ENCODE data around the gene BRSK1. TPM values are rescaled to one million over a fixed set of nuclear protein-coding genes. Genes with fewer than 3 reads are reported as not detected.

The BRSK1 gene
- total and polyA plus RNA-seq, 10 of the 15 experiments (the other 5 are each of a cell fraction or from before 2014, with no cell fraction given), result 0.03 to 0.76 (median 0.25) TPM; not detected in 4

DNA sequence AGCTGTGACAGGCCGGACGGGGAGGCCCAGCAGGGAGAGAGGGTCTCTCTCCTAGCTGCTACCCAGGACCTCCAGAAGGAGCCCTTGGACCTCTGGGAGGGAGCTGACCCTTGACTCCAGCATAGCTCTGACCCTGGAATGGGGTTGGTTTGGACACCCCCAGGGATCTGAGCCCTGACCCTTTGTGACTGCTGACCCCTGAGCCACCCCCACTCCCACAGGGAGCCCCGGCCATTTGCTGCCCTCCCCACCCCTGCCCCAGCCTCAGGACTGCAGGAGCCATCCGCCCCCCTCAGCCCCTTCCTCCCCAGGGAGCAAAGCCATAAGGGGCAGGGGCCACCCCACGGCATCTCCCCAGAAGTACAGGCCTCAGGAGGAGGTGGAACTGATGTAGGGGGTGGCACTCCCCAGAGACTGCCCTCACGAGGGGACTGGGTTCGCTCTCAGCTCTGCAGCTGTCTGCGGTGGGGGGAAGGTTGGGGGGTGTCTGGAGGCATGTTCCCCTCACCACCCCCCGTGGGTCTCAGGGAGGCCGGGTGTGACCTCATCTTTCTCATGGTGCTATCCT, 63.7 kb downstream of the BRSK1 start:
- TF ChIP-seq CBFB (IDR thresholded peaks at IDR 0.05; ENCODE audit: low read depth), result no peak
- TF ChIP-seq, protein P1, sequence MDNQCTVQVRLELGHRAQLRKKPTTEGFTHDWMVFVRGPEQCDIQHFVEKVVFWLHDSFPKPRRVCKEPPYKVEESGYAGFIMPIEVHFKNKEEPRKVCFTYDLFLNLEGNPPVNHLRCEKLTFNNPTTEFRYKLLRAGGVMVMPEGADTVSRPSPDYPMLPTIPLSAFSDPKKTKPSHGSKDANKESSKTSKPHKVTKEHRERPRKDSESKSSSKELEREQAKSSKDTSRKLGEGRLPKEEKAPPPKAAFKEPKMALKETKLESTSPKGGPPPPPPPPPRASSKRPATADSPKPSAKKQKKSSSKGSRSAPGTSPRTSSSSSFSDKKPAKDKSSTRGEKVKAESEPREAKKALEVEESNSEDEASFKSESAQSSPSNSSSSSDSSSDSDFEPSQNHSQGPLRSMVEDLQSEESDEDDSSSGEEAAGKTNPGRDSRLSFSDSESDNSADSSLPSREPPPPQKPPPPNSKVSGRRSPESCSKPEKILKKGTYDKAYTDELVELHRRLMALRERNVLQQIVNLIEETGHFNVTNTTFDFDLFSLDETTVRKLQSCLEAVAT (IDR thresholded peaks at IDR 0.05), result no peak
- TF ChIP-seq RB1 (IDR thresholded peaks at IDR 0.05; ENCODE audit: borderline replicate concordance), result no peak
- TF ChIP-seq FOS (IDR thresholded peaks at IDR 0.05; ENCODE audit: borderline replicate concordance, extremely low read depth, insufficient read length), result no peak
- no peak for TF ChIP-seq IKZF1 (conservative IDR thresholded peaks at IDR 0.05)
- no peak for TF ChIP-seq MEF2A (IDR thresholded peaks at IDR 0.05; ENCODE audit: insufficient read depth, low read depth, low read length)
- no peak for TF ChIP-seq CREM (IDR thresholded peaks at IDR 0.05; ENCODE audit: low read depth)
- no peak for TF ChIP-seq SP1 (IDR thresholded peaks at IDR 0.05; ENCODE audit: low read depth, low read length)
- no peak for TF ChIP-seq ETV6 (conservative IDR thresholded peaks at IDR 0.05 in 1 of 2, IDR thresholded peaks at IDR 0.05 in 1 of 2; ENCODE audit: borderline replicate concordance in 1 of 2, low read depth in 1 of 2)
- no peak for TF ChIP-seq NR2C1 (IDR thresholded peaks at IDR 0.05)
- no peak for TF ChIP-seq JUNB (IDR thresholded peaks at IDR 0.05)
- no peak for TF ChIP-seq MTA3 (IDR thresholded peaks at IDR 0.05; ENCODE audit: borderline replicate concordance, low read length)
- no peak for TF ChIP-seq NFXL1 (IDR thresholded peaks at IDR 0.05; ENCODE audit: borderline replicate concordance)
- TF ChIP-seq ZNF384 (IDR thresholded peaks at IDR 0.05; ENCODE audit: borderline replicate concordance, low read depth, low read length), result no peak
- no peak for TF ChIP-seq CEBPB (IDR thresholded peaks at IDR 0.05; ENCODE audit: borderline replicate concordance in 1 of 2, low read depth in 2 of 2, low read length in 2 of 2)
- TF ChIP-seq CHD4 (IDR thresholded peaks at IDR 0.05), result no peak
- no peak for TF ChIP-seq KLF5 (IDR thresholded peaks at IDR 0.05; ENCODE audit: partially characterized antibody)
- TF ChIP-seq RELA (IDR thresholded peaks at IDR 0.05; ENCODE audit: borderline replicate concordance, partially characterized antibody), result no peak
- SMC1A ChIA-PET (ENCODE audit: uncharacterized antibody, unreplicated experiment), result no interaction called here
- CTCF ChIA-PET, result interaction anchor here (0.7 kb wide), 1 partner anchor 46 kb away, joined by 3 read pairs; no protein-coding TSS in a partner anchor
- FAIRE-seq, result no peak
- Histone ChIP-seq H3K79me2 (ENCODE audit: control insufficient read depth, insufficient read depth, low read length) (no peaks in the 10 kb centered on the region), H3K4me2 (ENCODE audit: control insufficient read depth, insufficient read depth) (no peak overlapping the region), H2AFZ (ENCODE audit: control insufficient read depth, low read depth, low read length) (no peak overlapping the region), H3K9ac (ENCODE audit: control insufficient read depth, insufficient read depth, low read length) (no peak overlapping the region), H3K27ac (ENCODE audit: control insufficient read depth, insufficient read depth) (no peak overlapping the region), H3K4me3 (no peak overlapping the region), H3K4me1 (ENCODE audit: control insufficient read depth, insufficient read depth, low read length) (no peaks in the 10 kb centered on the region), H3K36me3 (ENCODE audit: control insufficient read depth in 2 of 2, insufficient read depth in 2 of 2, low read length in 1 of 2) (no peaks in the 10 kb centered on the region; a peak in 1 of 4 replicates), H4K20me1 (ENCODE audit: control insufficient read depth, insufficient read depth) (no peaks in the 10 kb centered on the region; the same call in 1 of the 2 replicates), H3K9me3 (replicated peaks; ENCODE audit: control insufficient read depth, insufficient read depth, low read length) (no peaks in the 10 kb centered on the region), H3K27me3 (replicated peaks in 1 of 2; ENCODE audit: control insufficient read depth in 2 of 2, insufficient read depth in 2 of 2, low read length in 1 of 2) (no peaks in the 10 kb centered on the region; a peak in 1 of 4 replicates)
- DNase-seq (ENCODE audit: low read depth, low spot score), result no peak
- WGBS (ENCODE audit: insufficient coverage, insufficient replicate concordance, low lambda C conversion rate, missing lambda C conversion rate), result 56% methylated on average over 10 of the region's 10 CpGs
- no peak for ATAC-seq
- RAD21 ChIA-PET (ENCODE audit: unreplicated experiment), result no interaction called here
- in situ Hi-C loops (cut with MboI), result no loop called here
- POLR2A ChIA-PET, result interaction anchor here (0.5 to 1.4 kb wide), 2 partner anchors 8 to 1976 kb away, joined by 3 to 4 read pairs; partner anchors contain the start of gene KMT5C
- intact Hi-C loops (cut with micrococcal nuclease; ENCODE audit: unreplicated experiment), result no loop called here
- BruUV-seq (replicated peaks), result no TSS peak
